HG03565 (cell line): ENCODE measurements around the gene SYNE3.

Experiments
- ATAC-seq: cut with Tn5 transposase; IDR thresholded peaks from one replicate; pipeline ENCODE4 v1.9.1; 2021; ENCODE audit warnings: mild to moderate bottlenecking, moderate library complexity; ENCODE audit not compliant: unreplicated experiment

Gene SYNE3

DNA sequence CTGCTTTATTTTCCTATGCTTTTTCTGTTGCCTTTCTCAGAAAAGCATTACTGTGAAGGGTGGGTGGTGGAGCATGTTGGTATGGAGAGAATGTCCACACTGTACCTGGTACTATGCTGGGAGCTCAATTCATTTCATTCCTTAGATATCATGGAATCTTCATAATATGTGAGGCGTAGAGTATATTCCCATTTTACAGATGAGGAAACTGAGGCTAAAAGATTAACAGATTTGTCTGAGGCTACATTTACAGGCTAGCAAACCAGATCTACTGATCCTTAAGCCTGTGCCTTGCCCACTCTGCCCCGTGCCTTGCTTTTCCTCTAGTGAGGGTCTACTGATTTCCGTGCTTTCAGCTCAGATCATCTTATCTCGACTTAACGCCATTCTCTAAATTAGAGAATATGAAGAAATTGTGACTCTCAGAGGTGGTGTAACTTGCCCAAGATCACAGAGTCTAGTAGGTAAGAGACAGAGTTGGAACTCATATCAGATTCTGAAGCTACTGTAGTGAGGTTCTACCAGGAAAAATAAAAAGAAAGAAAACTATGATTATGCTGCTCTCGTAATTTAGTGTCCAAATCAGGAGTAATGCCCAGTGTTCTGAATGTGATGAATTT, 23.9 kb upstream of the SYNE3 start:
- ATAC-seq, result no peak

DNA sequence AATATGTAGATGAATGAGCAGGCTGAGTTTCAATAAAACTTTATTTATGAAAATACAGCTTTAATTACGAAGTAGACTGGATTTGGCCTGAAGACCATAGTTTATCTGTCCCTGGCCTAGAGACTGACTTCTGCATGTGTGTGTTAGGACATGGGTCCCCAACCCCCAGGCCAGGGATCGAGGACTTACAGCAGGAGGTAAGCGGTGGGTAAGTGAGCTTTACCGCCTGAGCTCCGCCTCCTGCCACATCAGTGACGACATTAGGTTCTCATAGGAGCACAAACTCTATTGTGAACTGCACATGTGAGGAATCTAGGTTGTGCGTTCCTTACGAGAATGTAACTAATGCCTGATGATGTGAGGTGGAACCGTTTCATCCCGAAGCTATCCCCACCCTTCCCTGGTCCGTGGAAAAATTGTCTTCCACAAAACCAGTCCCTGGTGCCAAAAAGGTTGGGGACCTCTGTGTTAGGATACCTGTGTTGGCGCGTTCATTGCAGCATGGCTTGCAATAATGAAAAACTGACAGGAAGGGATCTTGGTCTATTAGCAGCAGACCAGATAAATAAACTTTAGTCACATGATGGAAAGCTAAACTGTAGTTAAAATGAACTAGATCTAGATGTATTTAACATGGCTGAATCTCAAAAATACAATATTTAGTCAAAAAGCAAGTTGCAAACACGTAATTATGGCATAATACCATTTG, 22.5 kb upstream of the SYNE3 start:
- no peak for ATAC-seq

DNA sequence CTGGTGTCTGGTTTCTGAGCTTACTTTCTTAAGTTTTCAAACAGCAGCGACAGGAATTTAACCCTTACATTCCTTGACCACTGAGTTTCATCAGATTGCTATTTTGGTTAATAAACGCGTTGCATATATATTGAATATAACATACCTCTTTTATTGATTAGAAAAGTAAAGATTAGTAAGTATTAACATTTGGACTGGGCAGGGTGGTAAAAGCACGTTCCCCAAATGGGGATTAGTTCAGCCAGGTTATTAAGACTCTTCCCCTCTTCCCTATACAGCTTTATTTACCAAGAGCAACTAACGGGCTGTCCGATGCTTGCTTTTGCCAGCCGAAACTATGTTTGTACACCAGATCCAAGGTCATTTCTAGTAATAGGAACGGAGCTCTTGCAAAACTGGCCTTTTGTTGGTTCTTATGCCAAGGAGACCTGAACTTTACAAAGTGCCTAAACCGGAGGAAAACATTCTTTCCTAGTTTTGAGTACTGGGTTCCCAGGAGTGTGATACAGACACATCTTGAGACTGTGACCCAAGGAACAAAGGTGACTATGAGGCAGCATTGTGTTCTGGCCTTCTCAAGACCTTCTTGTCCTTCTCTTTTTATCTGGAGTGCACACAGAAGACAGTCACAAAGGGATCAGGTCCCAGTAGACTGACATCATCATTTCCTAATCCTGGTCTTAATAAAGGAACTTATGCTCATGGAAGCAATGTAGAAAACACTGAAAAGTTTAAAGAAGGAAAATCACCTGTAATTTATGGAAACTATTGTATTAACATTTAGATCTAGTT, 21.0 kb upstream of the SYNE3 start:
- no peak for ATAC-seq

DNA sequence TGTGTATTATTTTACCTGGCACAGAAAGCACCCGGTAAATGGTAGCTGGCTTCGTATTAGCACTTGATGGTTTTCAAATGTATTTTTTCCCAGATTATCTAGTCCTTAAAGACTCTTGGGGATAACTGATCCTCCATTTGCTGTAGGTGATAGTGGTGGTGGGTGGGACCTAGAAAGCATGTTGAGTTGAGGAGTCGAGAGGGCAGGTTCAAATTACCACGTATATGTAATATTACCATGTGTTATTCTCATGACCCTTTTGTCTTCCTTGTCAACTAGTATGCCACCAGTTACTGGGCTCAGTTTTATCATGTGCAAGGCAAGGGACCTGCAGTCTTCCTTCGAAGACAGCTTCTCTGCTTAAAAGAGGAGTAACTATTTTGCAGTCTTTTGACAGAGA, 20.2 kb upstream of the SYNE3 start:
- no peak for ATAC-seq

DNA sequence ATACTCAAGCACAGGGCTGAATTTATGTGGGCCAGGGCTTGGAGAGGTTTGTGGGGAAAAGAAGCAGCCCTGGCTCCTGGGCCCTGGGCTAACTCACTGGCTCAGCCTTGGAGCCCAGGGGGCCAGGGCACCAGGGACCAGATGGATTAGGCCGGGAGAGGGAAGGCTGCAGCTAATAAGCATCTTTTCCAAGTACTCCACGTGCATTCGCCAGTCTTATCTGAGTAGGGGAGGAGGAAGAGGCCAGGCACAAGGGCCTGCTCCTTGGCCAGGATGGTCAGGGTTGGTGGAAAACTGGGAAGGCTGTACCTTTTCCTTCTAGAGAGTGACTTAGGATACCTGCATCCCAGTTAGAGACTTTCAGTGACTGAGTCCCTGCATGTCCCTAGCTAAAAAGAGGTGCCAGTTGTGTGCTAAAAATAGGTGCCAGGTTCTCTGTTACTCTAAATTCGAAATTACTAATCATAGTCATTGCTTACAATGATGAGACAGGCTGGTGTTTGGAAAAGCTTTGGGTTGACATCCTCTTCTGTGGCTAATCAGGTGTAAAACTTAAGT, 19.7 kb upstream of the SYNE3 start:
- no peak for ATAC-seq

DNA sequence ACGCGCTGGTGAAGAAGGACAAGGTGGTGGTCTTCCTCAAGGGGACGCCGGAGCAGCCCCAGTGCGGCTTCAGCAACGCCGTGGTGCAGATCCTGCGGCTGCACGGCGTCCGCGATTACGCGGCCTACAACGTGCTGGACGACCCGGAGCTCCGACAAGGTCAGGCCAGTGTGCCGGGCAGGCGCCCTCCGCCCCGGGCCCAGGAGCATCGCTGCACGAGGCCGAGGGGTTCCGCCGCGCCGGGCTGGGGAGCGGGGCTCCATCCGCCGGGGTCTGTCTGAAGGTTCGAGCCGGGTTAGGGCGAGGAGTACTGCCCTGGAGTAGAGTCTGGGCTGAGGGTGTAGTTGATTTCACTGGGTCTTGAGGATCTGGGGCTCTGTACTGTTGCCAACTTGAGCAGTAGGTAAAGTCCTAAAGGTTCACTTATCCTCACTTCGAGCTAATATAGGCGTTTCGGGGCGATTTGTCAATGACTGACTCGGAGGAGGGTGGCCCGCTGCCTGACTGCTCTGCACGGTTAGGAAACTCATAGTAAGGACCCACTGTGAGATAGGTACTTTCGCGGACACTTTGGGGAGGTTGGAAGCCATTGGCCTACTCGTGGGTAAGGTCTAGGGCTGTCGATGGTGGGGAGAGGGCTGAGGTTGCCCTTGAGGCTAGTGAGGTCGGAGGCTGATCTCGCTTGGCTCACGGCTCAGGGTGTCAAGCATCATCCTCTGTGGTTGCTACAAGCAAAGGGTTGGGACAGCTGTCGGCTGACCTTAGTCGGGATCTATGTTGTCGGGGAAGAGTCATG, 19.0 kb upstream of the SYNE3 start:
- no peak for ATAC-seq

DNA sequence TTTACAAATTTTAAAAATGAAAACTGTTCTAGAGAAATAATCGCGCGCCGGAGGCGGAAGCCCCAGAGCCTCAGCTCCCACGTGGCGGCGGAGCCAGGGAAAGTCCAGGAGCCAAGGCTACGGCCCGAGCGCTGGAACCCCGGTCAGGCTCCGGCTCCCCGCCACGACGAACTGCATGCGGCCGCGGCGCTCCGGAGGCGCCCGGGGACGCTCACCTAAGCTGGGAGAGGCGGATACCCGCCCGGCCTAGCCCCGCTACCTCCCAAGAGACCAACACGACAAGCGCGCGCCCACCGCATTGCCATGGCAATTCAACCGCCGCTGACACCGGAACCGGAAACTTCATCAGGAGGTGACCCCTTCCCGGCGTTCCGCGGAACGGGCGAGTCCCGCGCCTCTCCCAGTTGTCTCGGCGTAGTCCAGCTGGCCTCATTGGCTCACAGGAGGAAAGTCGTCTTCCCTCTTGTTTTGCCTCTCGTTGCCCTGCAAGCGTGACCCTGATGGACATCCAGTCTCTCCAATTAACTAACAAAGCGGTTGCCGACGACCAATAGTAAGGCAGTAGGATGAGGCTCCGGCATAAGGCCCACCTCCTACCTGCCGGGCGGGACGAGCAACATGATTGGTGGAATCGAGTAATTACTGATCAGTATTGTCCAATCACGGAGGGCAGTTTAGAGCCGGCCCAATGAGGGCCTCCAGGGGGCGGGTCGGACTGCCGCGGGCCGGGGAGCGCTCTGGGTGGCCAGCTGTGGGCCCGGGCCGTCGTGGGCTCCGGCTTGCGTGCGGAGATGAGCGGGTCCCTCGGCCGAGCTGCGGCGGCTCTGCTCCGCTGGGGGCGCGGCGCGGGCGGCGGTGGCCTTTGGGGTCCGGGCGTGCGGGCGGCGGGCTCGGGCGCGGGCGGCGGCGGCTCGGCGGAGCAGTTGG, 18.1 kb upstream of the SYNE3 start, which contains the start of gene GLRX5:
GLRX5 (plus strand) TSS at position 752 of the 927 bp plus-strand sequence; CDS start at position 792, 40 bp downstream.
- ATAC-seq, result peak; percentile 86

DNA sequence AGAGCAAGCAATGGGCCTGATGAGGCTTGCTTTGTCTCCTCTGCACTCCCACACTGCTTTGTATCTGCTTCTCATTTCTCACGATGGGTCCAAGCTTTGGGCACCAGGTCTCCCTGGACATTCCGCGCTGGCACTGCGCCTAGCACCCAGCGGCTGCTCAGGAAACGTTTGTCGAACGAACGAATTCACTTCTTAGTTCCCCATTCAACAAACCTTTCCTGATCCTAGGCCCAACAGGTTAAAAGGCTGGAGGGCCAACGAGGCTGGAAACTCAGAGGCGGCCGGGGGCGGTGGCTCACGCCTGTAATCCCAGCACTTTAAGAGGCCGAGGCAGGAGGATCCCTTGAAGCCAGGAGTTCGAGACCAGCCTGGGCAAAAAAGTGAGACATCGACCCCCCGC, 17.4 kb upstream of the SYNE3 start:
- ATAC-seq, result no peak

DNA sequence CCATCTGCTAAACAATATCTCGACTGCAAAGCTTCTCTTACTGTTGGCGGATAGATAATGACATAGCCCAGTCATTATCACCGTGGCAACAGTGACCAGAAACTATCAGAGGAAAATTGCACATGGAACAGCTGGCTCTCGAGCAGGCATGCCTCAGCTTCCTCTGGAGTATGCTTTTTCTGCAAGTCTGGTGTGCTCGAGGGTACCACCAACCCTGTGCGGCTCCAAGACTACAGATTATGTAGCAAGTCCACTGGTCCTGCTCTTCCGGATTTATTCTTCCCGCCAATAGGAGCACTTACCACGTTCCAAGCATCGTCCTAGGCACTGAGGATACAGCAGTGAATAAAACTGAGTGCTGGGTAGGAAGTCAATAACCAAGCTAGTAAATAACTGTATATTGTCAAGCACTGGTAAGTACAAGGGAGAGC, 17.0 kb upstream of the SYNE3 start:
- no peak for ATAC-seq

DNA sequence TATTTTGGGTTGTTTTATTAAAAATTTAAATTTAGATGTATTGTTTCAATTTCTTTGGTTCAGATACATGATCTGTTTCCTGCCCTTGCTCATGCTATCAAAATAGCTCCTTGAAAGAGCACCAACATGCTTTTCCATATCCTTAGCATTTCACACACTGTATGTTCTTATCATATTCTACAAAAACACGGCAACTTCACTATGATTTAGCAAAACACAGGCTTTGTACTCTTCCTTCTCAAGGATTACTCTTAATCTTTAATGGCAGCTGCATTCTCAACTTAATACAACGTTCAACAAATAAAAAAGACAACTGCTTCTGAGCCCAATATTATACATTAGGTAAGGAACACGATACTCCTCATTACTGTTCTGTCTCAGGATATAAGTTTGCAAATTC, 15.5 kb upstream of the SYNE3 start:
- no peak for ATAC-seq

DNA sequence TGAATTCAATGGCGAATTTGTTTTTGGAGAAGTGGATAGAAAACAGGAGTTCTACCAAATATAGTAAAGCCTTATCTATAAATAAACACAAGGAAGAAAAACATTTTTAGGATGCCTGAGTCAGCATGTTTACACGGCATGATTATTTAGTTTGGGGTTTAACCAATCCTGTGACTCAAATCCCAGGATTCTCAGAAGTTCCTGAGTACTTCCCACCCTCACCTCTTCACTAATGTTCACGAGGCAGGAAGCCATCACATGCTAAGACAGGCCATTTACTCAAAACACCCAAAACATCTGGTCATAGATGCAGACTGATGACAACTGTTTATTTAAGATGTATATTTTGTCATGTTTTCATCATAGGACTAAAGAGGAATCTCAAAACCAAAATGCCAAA, 15.0 kb upstream of the SYNE3 start:
- no peak for ATAC-seq

DNA sequence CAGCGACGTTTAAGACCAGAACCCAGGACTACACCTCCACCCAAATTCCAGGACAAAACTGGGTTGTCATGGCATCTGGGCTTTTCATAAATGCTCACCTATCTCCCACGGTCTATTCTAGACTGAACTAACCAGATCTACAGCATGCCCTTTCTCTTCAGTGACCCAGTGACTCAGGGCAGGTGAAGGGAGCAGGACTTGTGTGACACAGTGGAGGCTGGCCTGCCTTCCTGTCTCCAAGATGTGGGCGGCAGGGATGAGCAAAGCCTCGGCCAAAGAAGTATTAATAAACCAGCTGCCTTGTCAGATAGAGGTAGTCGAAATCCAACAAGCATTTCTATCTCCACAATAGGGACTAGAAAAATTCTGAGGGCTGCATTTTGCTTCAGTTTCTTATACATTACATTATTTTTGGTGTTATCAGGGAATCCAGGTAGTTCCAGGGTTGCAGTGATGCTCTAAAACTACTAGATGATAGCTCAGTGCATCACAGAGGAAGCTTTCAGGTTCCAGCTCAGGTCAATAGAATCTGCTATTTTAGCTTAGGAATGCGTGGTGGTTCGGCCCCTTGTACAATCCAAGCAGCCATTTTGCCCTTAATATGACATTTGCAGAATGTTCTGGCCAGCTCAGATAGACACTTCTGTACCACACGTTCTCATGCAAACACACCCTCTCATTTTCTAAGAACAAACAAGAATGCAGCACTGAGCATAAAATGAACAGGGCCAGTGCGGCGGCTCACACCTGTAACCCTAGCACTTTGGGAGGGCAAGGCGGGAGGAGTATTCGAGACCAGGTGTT, 14.2 kb upstream of the SYNE3 start:
- no peak for ATAC-seq

DNA sequence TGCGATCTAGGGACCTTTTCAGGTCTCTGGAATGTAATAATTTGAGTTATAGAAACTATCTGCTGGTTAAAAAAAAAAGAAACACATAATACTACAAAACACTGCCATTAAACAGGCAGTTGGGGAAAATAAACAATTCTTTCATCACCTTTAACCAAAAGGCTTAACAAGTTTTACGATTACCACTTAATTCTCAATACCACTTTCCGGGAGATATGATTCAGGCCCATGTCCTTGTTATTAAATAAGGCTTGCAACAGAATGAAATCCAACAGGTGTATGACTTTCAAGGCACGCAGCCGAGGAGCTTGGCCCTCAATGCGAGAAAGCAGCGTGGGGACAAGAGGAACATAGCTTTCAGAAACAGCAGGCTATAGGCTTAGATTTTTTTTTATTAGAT, 12.8 kb upstream of the SYNE3 start:
- no peak for ATAC-seq

DNA sequence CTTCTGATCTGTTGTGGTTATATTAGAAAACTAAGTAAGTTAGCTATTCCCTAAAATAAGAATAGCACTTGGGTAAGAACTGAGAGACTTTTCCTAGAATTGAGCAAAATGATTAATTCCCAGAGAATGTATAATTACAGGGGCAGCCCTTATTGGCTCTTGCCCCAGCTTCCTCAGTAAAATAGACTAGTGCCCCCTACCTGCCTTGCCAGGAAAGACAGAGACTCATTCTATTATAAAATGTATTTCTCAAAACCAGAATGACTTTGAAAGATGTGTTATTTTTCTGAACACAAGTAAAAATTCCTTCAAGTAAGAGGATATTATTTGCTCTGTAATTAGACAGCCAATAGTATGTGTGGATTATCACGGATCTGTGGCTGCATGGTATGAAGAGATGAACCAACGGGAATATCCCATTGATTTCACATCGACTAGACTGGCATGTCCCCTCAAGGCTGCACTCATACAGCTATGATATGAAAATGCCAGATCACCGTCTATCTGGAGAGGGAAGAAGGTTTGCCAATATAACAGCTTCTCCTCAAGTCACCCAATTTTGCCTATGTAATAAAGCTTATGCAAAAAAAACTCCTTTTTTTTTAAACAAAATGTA, 11.0 kb upstream of the SYNE3 start:
- ATAC-seq, result no peak

DNA sequence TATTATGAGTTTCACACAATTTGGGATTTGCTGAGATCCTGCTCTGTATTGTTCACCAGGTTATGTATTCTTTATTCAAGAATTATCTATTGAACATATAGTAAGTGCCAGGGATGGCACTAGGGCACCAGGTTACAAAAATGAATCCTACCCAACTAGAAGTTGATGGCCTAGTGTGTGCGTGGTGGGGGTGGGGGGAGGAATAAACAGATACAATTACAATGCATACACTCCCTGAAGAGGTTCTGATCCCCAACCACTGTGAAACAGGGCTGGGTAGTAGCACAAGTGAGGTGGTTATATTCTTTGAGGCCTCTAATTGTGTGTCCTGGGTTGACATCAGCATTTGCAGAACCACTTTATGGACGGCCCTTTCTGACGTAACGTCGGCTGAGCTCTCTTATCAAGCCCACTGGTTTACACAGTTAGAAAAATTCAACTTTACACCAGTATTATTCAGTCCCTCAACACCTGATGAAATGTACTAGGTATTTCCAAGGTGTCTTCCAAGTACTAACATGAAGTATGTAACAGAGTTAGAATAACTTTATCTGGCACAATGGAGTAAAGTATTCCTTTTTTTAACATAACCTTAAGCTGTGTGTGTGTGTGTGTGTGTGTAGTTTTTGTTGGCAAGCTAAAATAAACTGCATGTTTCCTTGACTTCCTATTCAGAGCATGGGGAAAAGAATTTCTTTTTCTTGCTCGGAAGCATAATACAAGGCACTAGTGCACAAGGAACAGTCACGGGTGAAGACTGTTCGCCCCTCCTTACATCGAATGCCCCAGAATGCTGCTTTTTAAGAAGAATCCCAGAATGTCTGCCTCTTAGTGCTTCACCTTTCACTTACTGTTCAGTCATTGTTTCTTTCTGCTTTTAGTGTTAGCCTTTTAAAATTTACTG, 10.3 kb upstream of the SYNE3 start:
- ATAC-seq, result no peak

DNA sequence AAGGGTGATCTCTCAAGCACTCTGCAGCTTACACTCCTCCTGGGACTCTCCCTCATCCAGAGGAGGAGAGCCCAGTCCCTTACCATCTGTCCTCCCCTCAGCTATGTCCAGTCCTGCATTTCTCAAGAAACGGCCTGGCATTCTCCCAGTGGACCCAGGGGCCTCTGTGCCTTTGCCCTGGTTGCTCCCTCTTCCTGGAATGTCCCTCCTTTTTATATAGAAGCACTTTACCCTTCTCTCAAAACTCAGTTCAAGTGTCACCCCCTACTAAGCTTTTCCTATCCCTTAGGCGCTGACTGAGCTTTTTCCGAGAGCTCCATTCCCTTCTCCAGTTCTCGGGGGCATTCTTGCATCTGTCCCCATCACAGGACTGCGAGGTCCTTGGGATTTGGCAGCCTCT, 9.5 kb upstream of the SYNE3 start:
- no peak for ATAC-seq

DNA sequence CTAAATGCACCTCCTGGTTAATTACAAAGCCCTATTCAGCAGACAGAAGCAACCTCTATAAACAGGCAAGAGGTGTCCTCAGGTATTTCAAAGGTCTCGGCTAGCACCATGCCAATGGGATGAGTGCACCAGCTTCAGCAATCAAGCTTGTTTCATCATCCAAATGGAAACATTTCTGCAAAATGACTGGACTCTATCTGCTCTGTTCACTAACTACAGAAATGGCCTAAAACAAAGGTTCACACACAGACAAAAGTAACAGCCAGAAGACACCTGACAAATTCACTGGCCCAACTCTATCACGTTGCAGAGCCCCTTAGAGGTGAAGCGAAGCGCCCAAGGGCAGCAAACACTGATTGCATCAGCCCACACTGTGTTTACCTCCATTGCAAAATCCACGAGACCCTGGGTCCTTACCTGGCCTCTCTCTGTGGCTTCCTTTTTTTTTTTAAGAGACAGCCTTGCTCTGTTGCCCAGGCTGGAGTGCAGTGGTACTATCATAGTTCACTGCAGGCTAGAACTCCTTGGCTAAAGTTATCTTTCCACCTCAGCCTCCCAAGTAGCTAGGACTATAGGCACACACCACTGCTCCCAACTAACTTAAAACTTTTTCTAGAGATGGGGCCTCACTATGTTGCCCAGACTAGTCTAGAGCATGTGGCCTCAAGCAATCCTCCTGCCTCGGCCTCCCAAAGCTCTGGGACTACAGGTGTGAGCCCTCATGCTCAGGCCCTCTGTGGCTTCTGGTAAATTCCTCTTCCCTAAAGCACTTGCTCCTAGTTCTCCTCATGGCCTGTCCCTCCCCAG, 8.5 kb upstream of the SYNE3 start:
- ATAC-seq, result no peak
